Mesendoderm (in vitro differentiated cells): ENCODE measurements around the gene TSPOAP1.

Source experiments
- DNase-seq: peaks from one replicate; pipeline ENCODE4 v3.0.0; 2013
- H2AK5ac ChIP-seq: 2 replicates; pipeline ENCODE4 v1.6.1; 2013; ENCODE audit warnings: low read length, inconsistent platforms
- H2BK120ac ChIP-seq: 2 replicates; pipeline ENCODE4 v1.6.1; 2013; ENCODE audit warnings: low read depth, mild to moderate bottlenecking, low read length, moderate library complexity, mixed read lengths
- H2BK15ac ChIP-seq: replicated peaks from 2 replicates; pipeline ENCODE4 v1.6.1; 2013; ENCODE audit warnings: low read depth, mild to moderate bottlenecking, moderate library complexity
- H2BK5ac ChIP-seq: 2 replicates; pipeline ENCODE4 v1.6.1; 2013; ENCODE audit warnings: low read length, inconsistent platforms
- H3K18ac ChIP-seq: 2 replicates; pipeline ENCODE4 v1.6.1; 2013; ENCODE audit warnings: mild to moderate bottlenecking, low read length, mixed read lengths
- H3K23ac ChIP-seq: one replicate; pipeline ENCODE4 v1.6.1; 2013; ENCODE audit warnings: low read length
- H3K27ac ChIP-seq: 2 replicates; pipeline ENCODE4 v1.5.1; 2013; ENCODE audit warnings: low read depth, mild to moderate bottlenecking, inconsistent platforms, low read length, moderate library complexity
- H3K27me3 ChIP-seq: 2 replicates; pipeline ENCODE4 v1.6.1; 2013; ENCODE audit warnings: low read length, control low read depth, mild to moderate bottlenecking, inconsistent platforms; ENCODE audit not compliant: insufficient read depth, poor library complexity
- H3K36me3 ChIP-seq: 2 replicates; pipeline ENCODE4 v1.6.1; 2013; ENCODE audit warnings: low read length, inconsistent platforms; ENCODE audit not compliant: control insufficient read depth, insufficient read depth
- H3K4ac ChIP-seq: one replicate; pipeline ENCODE4 v1.6.1; 2013; ENCODE audit warnings: low read depth, mild to moderate bottlenecking, low read length, moderate library complexity
- H3K4me1 ChIP-seq: 2 replicates; pipeline ENCODE4 v1.6.1; 2013; ENCODE audit warnings: low read depth, low read length, inconsistent platforms; ENCODE audit not compliant: control insufficient read depth
- H3K4me2 ChIP-seq: 2 replicates; pipeline ENCODE4 v1.6.1; 2013; ENCODE audit warnings: low read length
- H3K4me3 ChIP-seq: 2 replicates; pipeline ENCODE4 v1.5.1; 2013; ENCODE audit warnings: mild to moderate bottlenecking, low read length
- H3K56ac ChIP-seq: one replicate; pipeline ENCODE4 v1.6.1; 2013; ENCODE audit warnings: low read length
- H3K79me1 ChIP-seq: 2 replicates; pipeline ENCODE4 v1.6.1; 2013; ENCODE audit warnings: low read length, inconsistent platforms
- H3K79me2 ChIP-seq: 2 replicates; pipeline ENCODE4 v1.6.1; 2013; ENCODE audit warnings: mild to moderate bottlenecking, low read length; ENCODE audit not compliant: control insufficient read depth, insufficient read depth
- H3K9ac ChIP-seq: 2 replicates; pipeline ENCODE4 v1.6.1; 2013; ENCODE audit warnings: low read length, inconsistent platforms
- H4K5ac ChIP-seq: one replicate; pipeline ENCODE4 v1.6.1; 2013; ENCODE audit warnings: low read length
- H4K8ac ChIP-seq: one replicate; pipeline ENCODE4 v1.6.1; 2013; ENCODE audit warnings: low read depth, mild to moderate bottlenecking, control low read depth, low read length, moderate library complexity
- WGBS: extraction: QIAGEN DNeasy Blood & Tissue Kit; methylation state at CpG from one replicate; pipeline ENCODE4 v1.1.7; 2013; ENCODE audit warnings: low lambda C conversion rate, missing lambda C conversion rate; ENCODE audit not compliant: insufficient coverage; ENCODE audit errors: extremely low coverage; 5-methylcytosine and 5-hydroxymethylcytosine counted together

Gene TSPOAP1

GRCh38 chr17:58325289-58325726, 3.3 kb downstream of the TSPOAP1 start:
- no peaks in the 10 kb centered on the region for H3K36me3 ChIP-seq
- peak; percentile 83 for DNase-seq
- no CpG with 5 or more reads among the region's 11 CpGs for WGBS

GRCh38 chr17:58324409-58325288, 3.9 kb downstream of the TSPOAP1 start:
- Histone ChIP-seq H3K23ac (peak overlapping the region; percentile 37), H4K5ac (no peak overlapping the region), H3K9ac (peak overlapping the region; percentile 57), H3K36me3 (no peaks in the 10 kb centered on the region), H3K4me3 (peak overlapping the region; percentile 39), H3K27me3 (no peaks in the 10 kb centered on the region), H3K4ac (no peak overlapping the region), H3K18ac (peak overlapping the region; percentile 34), H4K8ac (no peak overlapping the region), H3K4me1 (no peaks in the 10 kb centered on the region), H3K79me2 (no peaks in the 10 kb centered on the region), H3K4me2 (peak overlapping the region; percentile 72), H2BK15ac (no peak overlapping the region), H3K27ac (no peak overlapping the region), H3K56ac (peak overlapping the region; percentile 92), H2BK5ac (no peak overlapping the region), H3K79me1 (no peaks in the 10 kb centered on the region), H2BK120ac (no peak overlapping the region), H2AK5ac (no peak overlapping the region)
- DNase-seq: peak; percentile 62
- WGBS: no CpG with 5 or more reads among the region's 66 CpGs

More at GRCh38 chr17:58325289-58325726, 3.3 kb downstream of the TSPOAP1 start:
- Histone ChIP-seq H2BK15ac (no peak overlapping the region), H2BK120ac (no peak overlapping the region), H3K4ac (no peak overlapping the region), H3K23ac (no peak overlapping the region), H3K27ac (no peak overlapping the region), H3K9ac (no peak overlapping the region), H3K18ac (no peak overlapping the region), H3K4me1 (no peaks in the 10 kb centered on the region), H2AK5ac (no peak overlapping the region), H4K5ac (no peak overlapping the region), H4K8ac (no peak overlapping the region), H3K79me2 (no peaks in the 10 kb centered on the region), H3K27me3 (no peaks in the 10 kb centered on the region), H3K56ac (no peak overlapping the region), H3K4me2 (no peak overlapping the region), H3K4me3 (no peak overlapping the region), H3K79me1 (no peaks in the 10 kb centered on the region), H2BK5ac (no peak overlapping the region)

DNA sequence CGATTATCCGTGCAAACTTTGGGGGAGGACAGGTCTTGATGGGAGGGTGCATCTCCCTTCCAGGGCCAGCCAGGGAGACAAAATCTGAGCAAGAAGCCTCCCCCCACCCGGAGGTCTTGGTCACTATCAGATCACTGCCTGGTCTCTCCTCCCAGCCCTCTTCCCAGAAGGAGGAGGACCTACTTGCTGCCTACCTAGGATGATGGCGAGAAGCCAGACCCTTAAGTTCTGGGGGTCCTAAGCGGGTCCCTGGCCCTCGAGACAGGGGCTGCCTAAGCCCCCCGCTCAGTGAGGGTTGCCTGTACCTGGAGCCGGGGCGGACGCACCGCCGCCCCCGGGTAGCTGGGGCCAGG, 4.6 kb downstream of the TSPOAP1 start:
- Histone ChIP-seq H3K56ac (peak overlapping the region; percentile 92), H3K79me1 (no peaks in the 10 kb centered on the region), H3K23ac (peak overlapping the region; percentile 50), H2BK5ac (no peak overlapping the region), H3K18ac (peak overlapping the region; percentile 34), H2BK120ac (no peak overlapping the region), H3K4me1 (no peaks in the 10 kb centered on the region), H3K27ac (no peak overlapping the region), H3K27me3 (no peaks in the 10 kb centered on the region), H4K5ac (no peak overlapping the region), H3K4me2 (peak overlapping the region; percentile 72), H3K4me3 (no peak overlapping the region), H3K4ac (no peak overlapping the region), H3K36me3 (no peaks in the 10 kb centered on the region), H4K8ac (no peak overlapping the region), H3K9ac (peak overlapping the region; percentile 57), H2BK15ac (no peak overlapping the region), H3K79me2 (no peaks in the 10 kb centered on the region), H2AK5ac (no peak overlapping the region)
- WGBS: no CpG with 5 or more reads among the region's 13 CpGs
- no peak for DNase-seq

DNA sequence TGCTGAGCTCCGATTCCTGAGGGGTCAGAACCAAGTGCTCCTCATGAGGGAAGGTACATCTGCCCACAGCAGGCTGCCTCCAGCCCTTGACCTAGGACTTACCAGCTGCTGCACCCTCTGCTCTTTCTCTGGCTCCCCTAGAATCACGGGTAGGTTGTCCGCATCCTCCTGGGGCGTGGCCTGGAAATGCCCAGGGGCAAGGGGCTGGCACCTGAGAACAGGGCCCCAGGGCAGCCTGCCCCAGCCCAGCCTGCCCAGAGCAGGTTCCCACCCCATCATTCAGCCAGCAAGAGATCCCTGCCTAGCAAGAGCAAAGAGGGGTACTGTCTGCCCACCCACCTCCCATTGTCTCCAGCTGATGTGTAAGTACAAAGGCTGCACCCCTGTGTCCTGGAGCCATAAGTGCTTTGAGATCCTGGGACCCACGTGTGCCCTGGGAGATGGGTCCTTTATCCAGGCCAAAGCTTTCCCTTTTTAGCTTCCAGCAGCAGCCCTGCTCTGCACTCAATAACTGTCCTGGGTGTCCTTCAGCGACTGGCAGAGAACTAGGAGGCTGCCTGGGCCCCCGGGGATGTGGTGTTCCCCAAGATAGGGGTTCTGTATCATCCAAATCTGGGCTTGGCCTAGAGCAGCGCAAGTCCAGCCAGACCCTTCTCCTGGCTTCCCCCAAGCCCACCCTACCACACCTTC, 5.1 kb downstream of the TSPOAP1 start:
- Histone ChIP-seq H3K18ac (no peak overlapping the region), H3K79me1 (no peaks in the 10 kb centered on the region), H4K8ac (no peak overlapping the region), H3K79me2 (no peaks in the 10 kb centered on the region), H2BK120ac (no peak overlapping the region), H3K27ac (no peak overlapping the region), H2BK5ac (no peak overlapping the region), H3K36me3 (no peaks in the 10 kb centered on the region), H3K4me3 (no peak overlapping the region), H3K23ac (peak overlapping the region; percentile 50), H3K4me1 (no peaks in the 10 kb centered on the region), H3K4me2 (peak overlapping the region; percentile 72), H3K4ac (no peak overlapping the region), H3K56ac (peak overlapping the region; percentile 92), H3K27me3 (no peaks in the 10 kb centered on the region), H2BK15ac (no peak overlapping the region), H2AK5ac (no peak overlapping the region), H3K9ac (peak overlapping the region; percentile 57), H4K5ac (no peak overlapping the region)
- no peak for DNase-seq
- no CpG with 5 or more reads among the region's 8 CpGs for WGBS

GRCh38 chr17:58322581-58323185, 5.9 kb downstream of the TSPOAP1 start:
- no peaks in the 10 kb centered on the region for H3K79me1 ChIP-seq
- no peak overlapping the region for H3K23ac ChIP-seq
- H3K27me3 ChIP-seq: no peaks in the 10 kb centered on the region
- H2BK15ac ChIP-seq: no peak overlapping the region
- H4K5ac ChIP-seq: no peak overlapping the region
- no peak overlapping the region for H2AK5ac ChIP-seq
- H3K4ac ChIP-seq: no peak overlapping the region
- no peak for DNase-seq
- H3K4me1 ChIP-seq: no peaks in the 10 kb centered on the region
- no peak overlapping the region for H4K8ac ChIP-seq
- H3K36me3 ChIP-seq: no peaks in the 10 kb centered on the region
- H3K9ac ChIP-seq: no peak overlapping the region
- no peak overlapping the region for H2BK120ac ChIP-seq
- no peak overlapping the region for H3K56ac ChIP-seq
- no peak overlapping the region for H2BK5ac ChIP-seq
- H3K18ac ChIP-seq: no peak overlapping the region
- H3K4me2 ChIP-seq: no peak overlapping the region
- no peak overlapping the region for H3K4me3 ChIP-seq
- WGBS: no CpG with 5 or more reads among the region's 9 CpGs
- no peaks in the 10 kb centered on the region for H3K79me2 ChIP-seq
- no peak overlapping the region for H3K27ac ChIP-seq
